GM21576 (cell line): ENCODE measurements around the gene SLC6A2.
"Not testable (repeated sequence)": the region's sequence is repeated elsewhere in the genome, so short reads cannot be mapped to it uniquely, and the experiment has no call there.

Source experiments
- ATAC-seq: cut with Tn5 transposase; IDR thresholded peaks from one replicate; pipeline ENCODE4 v1.9.1; 2021; ENCODE audit warnings: mild to moderate bottlenecking, moderate library complexity; ENCODE audit not compliant: unreplicated experiment

SLC6A2 gene

DNA sequence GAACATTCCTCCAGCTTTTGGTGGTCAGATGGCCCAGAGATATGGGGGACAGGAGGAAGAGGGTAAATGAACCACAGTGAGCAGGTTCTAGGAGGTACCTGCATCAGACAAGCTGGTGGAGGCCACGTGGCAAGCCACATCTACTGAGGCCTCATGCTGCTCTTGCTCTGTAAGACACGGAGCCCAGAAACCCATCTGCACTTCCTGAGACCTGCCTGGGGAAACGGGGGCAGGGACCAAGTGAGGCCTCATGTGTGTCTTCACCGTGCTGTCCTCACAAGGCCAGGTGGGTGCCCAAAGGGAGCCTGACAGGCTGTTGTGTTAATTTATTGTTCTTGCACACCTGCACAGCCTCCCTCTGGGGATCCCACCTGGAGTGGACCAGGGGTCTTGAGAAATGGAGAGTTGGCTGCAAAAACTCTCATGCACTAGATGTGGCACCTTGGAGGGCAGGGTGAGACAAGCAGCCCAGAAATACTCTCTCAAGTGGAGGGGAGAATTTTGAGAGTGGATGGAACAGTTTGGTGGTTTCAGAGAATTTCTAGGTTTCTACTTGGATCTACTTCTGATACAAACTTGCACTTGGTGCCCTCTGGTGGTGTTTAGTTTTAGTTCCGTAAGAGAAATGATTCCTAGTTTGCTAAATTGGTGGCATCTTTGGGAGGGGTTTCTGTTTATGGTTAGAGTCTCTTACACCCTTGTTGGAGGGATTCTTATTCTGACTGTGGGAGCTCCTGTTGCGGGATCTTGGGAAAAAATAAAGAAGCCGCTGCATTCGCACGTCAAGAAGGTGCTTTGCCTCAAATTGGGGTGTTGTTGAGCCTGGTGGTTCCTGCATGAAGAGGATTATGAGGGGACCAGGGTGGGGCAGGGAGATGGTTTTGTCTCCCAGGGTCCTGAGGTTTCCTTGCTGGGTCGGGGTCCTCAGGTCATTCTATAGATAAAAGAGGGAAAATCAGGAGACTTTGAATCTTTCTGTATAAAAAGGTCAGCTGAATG is 47.5 kb downstream of the SLC6A2 start:
- ATAC-seq: no peak

DNA sequence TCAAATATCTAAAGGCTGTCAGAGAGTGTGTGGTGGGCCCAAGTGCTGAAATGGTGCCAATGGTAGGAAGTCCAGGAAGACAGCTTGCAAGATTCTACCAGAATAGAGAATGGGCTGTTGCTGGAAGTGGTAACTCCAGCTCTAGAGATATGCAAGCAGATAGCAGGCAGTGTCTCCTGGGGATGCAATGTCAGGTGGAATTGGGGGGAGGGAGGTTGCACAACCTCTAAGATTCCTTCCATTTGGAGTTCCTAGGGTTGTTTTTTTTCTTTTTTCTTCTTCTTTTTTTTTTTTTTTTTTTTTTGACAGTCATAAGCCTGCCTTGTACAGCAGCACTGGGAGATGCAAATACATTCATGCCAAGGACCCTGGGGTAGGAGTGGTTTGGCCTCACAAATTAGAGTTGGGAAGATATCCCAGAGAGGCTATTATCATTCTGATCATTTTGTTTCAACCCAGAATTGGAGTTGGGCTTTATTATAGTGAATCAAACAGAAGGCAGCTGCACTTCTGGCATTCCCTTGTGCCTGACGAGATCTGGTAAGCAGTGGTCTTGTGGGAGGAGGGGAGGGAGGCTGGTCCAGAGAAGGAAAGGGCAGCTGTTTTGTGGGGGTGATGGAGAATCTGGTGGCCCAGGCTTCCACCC is 51.1 kb downstream of the SLC6A2 start:
- ATAC-seq: no peak

DNA sequence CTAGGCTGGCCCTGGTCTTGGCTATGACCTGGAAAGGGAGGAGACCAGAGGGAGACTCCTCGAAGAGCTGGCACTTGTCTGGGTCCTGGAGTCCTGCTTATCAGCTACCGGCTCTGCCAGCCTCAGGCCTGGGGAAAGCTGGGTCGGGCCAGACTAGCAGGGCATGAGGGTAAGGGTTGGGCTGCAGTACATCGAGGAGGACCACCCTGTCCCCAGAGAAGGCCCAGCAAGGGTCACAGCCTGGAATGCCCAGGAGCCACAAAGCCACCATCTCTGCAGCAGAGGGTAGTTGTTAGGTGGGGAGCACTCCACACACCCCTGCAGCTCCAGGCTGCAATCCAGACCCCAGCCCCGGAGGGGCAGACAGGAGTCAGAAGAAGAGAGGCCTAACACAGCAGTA is 54.0 kb downstream of the SLC6A2 start:
- no peak for ATAC-seq

DNA sequence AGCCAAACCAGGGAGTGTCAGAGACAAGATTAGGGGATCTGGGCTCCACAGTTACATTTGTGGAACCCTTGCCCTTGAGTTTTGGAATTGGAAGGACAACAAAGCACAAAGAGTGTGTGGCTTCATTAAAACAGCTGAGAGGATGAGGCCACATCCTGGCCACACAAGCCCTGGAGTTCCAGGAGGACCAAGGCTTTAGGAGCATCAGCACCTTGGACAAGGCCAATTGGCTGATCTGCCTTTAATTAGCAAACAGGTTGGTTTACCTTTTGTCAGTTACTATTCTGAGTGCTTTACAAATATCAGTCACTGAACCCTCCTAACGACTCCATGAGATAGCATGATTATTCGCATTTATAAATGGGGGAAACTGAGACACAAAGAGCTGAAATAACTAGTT is 54.7 kb downstream of the SLC6A2 start:
- no peak for ATAC-seq

DNA sequence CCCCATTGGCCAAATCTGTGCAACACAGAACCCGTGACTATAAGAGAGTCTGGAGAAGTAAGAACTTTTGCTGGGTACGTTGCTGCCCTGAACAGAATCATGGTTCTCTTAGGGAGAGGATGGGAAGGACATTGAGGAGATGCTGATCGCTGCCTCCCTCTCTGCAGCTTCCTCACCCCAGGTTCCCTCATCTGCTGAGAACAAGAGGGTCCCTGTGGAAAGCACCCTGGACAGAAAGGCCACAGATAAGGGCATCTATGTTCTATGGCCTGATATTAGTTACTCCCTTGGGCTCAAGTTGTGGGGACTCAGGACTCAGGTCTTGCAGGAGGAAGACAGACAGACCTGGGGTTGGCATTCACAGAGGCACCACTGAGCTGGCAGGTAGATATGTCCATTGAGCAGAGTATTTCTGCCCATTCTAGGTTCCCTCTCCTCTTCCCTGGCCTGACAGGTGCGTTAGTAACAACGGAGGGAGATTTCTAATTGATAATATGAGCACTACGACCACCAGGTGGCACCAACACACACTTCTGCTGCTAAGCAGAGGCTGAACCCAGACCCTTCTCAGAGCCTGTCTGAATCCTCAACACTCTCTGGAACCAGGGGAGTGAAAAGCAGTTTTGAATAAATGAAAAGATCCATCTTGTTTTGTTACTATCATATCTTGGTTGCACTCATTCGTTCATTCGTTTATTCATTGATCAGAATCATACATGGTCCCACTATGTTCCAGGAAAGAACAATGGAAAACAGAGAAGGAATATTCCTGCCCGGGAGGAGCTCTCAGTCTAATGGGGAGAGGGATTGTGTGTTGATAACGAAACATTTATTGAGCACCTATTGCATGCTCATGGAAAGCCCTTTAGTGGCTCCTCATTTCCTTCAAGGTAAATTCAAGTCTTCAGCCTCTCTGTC is 56.4 kb downstream of the SLC6A2 start:
- no peak for ATAC-seq

DNA sequence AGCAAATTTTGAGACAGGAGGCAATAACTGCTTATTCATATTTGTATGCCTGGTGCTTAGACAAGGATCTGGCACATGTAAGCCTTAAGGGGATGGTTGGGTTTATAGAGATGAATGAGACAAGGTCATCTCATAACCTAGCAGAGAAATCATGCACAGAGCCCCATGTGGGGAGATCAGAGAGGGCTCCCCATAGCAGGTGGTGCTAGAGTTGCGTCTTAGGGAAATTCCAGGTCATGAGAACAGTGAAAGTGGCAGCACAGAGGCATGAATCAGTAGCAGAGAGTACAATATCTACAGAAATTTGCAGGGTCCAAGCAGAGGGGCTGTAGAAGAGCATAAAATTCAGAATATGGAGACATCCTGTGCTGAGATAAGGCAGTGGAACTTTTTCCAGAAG is 57.3 kb downstream of the SLC6A2 start:
- ATAC-seq: no peak

DNA sequence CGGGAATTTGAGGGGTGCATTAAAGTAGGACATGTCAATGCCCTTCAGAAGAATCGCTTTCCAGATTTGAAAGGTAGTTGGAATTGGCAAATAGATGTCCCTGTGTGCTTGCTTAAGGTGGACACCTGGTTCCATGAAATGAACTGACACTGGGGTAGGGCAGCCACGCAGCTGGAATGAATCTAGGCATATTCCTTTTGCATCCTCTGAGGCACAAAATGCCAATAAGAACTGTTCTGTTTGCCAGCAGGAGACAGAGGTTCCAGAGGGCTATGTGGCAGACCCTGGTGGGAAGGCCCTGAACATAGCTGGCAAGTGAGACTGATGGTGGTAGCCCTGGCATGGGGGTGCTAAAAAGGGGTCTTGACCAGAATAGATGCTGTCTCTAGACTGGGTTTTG is 61.5 kb downstream of the SLC6A2 start:
- ATAC-seq: no peak

DNA sequence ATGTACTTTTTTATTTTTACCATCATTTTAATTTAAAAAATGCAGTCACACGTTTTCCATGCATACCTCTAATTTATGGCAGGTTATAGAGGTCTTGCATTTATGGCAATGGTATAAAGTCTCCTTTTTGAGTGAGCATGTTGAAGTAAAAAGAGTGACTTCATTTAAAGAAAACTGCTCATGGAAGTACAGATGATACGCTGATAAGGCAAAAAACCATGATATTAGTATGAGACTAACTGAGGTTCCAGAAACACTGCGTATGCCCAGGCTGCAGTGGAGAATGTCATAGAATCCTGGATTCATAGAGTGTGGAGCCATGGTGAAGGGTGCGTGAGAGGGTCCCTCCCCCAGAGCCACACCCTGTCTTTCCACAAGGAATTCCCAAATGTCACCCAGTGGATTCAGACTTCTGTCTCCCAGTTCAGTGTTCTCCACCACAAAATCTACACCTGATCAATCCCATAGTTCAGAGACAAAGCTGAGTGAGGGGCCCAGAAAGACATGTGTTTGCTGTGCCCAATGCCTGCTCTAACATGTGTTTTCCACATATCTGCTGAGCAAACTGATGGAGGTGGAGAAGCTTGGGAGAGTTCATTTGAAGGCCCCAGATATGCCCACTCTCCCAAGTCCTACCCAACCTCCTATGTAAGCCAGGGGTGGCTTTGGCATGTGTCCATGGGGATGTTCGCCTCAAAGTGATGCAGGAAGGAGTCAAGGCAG is 69.4 kb downstream of the SLC6A2 start:
- no peak for ATAC-seq

DNA sequence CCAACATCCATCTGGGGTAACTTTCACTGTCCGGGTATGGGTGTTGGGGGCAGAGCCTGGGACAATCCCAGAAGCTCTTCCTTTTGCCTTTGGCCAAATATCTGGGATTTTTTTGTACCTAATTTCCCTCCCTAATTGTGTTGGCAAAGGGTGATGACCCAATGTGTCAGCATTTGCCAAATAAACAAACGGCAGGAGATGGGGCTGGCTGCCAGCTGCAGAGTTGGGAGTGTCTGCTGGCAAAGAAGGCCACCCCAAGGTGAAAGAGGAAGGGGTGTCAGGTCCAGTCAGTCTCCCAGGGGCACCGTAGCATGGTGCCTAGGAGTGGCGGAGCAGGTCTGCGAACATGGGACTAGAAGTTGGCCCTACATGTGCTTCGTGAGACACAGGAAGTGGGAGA is 73.0 kb downstream of the SLC6A2 start:
- no peak for ATAC-seq

DNA sequence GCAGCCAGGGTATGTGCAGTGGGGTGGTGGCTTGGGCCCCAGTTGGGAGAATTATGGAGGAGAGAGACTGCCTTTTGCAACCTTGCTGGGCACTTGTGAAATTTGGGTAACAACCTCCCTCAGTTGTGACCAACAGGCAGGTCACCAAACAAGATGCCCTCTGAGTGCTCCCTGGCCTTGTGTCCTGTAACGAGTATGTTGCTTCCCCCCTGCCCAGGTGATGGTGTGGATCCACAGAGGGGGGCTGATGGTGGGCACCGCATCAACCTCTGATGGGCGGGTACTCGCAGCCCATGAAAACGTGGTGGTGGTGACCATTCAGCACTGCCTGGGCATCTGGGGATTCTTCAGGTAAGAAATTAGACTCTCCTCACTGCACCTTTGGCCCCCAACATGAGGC is 74.3 kb downstream of the SLC6A2 start:
- no peak for ATAC-seq

DNA sequence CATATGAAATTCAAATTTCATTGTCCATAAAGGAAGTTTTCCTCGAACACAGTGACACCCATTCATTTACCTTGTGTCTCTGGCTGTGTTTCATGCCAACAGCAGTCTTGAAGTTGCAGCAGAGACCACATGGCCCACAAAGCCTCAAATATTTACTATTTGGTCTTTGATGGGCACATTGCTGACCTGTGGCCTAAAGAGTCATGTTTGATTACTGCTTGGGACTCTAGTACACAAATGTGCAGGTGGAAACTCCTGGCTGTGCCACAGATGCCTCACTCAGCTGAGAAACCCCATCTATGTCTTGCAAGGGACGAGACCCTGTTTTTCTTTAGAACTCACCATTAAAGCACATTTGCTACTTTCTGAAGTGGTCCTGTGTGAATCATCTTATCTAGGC is 76.7 kb downstream of the SLC6A2 start:
- ATAC-seq: no peak

DNA sequence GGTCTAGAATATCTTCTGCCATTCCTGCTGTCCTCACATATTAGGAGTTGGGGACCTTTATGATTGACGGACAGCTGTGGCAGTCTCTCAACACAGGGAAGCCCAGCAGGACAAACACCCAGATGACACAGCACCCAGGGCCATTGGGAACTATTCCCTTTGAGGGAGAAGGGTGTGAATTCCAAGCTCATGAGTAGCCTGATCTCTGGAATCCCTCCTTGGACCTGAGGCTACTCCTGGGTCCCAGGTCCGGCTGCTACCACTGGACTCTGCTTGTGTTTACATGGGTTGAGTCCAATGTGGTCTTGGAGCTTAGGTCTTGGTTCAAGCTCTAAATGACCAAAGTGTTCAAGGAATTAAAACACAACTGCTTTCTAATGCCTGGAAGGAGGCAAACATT is 78.9 kb downstream of the SLC6A2 start:
- ATAC-seq: no peak

DNA sequence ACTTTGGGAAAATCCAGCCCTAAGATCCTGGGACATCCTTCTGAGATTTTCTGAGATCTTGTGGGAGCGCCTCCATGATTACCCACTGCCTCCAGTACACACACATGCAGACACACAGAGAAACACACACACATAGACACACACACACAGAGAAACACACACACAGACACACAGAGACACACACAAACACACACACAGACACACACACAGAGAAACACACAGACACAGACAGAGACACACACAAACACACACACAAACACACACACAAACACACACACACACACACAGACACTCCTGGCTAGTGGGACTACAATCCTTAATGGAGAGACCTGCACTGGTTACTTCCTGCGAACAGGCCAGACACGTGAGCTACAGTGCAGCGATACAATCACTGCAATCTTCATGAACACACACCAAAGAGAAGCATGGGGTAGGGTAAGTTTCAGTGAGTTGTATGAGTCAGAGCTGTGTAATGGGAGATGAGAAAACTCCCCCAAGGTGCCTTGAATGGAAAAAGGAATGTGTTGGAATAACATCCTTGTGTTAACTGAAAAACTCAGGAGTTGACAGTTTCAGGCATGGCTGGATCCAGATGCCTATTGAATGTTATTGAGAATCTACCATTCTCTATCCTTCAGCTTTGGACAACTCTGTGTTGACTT is 79.5 kb downstream of the SLC6A2 start:
- ATAC-seq: no peak

DNA sequence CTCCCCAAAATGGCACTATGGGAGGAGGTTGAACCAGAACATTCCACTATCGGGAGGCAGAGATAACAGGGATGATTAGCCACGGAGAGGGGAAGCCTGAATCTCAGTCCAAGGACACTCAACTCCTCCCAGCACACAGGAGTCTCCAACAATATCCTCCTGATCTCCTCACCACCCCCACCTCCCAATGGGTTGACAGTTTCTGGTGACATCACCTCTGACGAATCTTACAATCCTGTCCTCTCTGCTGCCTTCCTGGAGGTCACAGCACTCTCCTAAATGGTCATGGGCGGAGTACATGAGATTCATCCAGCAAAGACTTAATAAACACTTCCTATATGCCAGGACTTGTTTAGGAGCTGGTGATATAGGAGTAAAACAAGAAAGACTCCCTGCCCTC is 80.9 kb downstream of the SLC6A2 start:
- no peak for ATAC-seq

DNA sequence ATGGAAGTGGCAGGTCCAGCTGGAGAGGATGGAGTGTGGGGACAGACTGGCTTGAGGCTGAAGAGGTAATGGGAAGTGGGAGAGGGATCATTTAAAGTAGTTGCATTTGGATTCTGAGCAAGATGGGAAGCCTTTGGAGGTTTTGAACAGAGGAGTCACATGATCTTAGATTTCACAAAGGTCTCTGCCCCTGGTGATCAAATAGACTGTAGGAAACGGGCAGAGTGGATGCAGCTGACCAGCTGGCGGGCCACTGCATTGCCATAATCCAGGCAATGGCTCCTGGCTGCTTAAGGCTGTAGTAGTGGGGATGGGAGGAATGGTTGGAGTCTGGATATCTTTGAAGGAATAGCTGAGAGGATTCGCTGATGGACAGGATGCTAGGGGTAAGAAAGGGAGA is 81.5 kb downstream of the SLC6A2 start:
- ATAC-seq: no peak

DNA sequence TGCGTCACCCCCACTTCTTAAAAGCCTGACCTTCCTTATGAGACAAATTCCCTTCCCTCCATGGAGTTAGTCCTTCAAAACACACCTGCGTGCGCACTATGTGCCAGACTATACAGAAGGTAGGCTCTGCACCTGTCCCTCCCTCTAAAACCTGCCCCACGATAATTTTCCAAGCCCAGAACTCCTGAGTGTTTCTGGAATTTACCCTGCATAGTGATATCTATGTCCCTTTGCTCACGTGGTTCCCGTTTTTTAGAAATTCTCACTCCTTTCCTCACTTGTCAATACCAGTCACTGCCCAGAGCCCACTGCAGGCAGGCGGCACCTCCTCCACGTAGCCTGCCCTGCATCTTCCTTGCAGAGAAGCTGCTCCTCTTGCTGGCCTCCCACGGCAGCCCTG is 82.2 kb downstream of the SLC6A2 start:
- no peak for ATAC-seq

DNA sequence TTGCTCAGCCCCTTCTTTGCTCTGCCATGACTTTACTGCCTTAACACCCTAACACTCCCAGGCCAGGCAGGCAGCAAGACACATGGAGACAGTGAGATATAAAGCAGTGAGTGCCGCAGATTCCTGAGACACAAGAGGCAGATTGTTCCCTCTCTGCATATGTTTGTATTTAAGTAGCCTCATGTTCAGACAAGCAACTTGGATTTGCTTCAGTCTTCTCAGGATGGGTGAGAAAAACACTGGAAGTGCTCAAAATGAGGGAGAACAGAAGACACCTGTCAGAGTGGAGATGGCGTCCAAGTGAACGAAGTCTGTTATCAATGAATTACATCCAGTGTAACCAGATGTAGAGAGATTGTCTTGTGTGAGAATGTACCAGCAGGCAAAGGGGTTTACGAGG is 90.3 kb downstream of the SLC6A2 start:
- ATAC-seq: no peak

DNA sequence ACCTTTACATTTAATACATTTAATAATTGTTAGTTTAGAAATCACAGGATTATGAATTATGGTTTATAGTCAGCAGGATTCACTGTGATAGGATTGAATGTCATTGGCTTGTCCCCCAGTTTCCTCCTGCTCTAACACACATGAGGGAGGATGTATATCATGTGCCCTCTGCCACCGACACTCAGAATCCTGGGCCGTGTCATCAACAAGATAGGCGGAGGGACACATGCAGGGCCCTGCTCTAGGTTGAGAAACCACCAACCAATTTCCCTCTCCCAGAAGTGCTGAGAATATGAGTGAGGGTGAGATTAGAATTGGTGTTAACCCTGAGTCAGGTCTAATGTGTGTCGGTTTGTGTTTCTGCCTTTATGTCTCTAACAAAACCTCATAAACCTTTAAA is 92.0 kb downstream of the SLC6A2 start:
- no peak for ATAC-seq

DNA sequence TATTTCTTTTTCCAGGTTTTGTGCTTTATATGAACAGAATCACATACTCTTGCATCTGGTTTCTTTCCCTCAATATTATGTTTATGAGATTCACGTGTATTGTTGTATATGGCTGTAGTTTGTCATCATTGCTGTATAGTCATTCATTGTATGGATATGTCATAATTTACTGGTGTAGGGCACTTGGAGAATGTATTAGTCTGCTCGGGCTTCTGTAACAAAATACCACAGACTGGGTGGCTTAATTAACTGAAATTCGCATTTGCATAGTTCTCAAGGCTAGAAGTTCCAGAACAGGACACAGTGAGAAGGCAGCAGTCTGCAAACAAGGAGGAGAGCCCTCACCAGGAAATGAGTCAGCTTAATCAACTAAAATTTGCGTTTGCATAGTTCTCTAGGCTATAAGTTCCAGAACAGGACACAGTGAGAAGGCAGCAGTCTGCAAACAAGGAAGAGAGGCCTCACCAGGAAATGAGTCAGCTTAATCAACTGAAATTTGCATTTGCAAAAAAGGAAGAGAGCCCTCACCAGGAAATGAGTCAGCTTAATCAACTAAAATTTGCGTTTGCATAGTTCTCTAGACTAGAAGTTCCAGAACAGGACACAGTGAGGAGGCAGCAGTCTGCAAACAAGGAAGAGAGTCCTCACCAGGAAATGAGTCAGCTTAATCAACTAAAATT is 96.8 kb downstream of the SLC6A2 start:
- not testable (repeated sequence) for ATAC-seq
